ENCODE data around the gene AIG1. TPM values are rescaled to one million over a fixed set of nuclear protein-coding genes. Genes with fewer than 3 reads are reported as not detected.

Gene AIG1
- total RNA-seq, 1 donor from 2014 or later, result 35.2 TPM

- Histone ChIP-seq H3K27me3 (ENCODE audit: insufficient read depth, low read length) (no peaks in the 10 kb centered on the region), H3K79me2 (ENCODE audit: insufficient read depth, low read length) (peaks cover 6% of the 10 kb centered on the region), H3K4me3 (ENCODE audit: insufficient read depth, low read depth, low read length) (no peak overlapping the region), H3K4me1 (ENCODE audit: insufficient read depth, low read length) (peaks cover 10% of the 10 kb centered on the region), H4K20me1 (ENCODE audit: insufficient read depth, low read length) (no peaks in the 10 kb centered on the region), H2AFZ (ENCODE audit: low read depth, low read length) (no peak overlapping the region), H3K9me3 (ENCODE audit: insufficient read depth, low read depth, low read length) (no peaks in the 10 kb centered on the region), H3K27ac (ENCODE audit: low read depth, low read length) (no peak overlapping the region), H3K36me3 (ENCODE audit: insufficient read depth, low read length) (no peaks in the 10 kb centered on the region), H3K4me2 (ENCODE audit: low read length) (no peak overlapping the region), H3K9ac (ENCODE audit: low read length) (no peak overlapping the region)
- Mint-ChIP-seq H3K4me1 (ENCODE audit: low read depth, unreplicated experiment) (peaks cover 36% of the 10 kb centered on the region), H3K36me3 (ENCODE audit: low read depth, unreplicated experiment) (no peaks in the 10 kb centered on the region), H3K9me3 (ENCODE audit: unreplicated experiment) (no peaks in the 10 kb centered on the region), H3K27ac (ENCODE audit: unreplicated experiment) (peak overlapping the region; percentile 50), H3K4me3 (ENCODE audit: unreplicated experiment) (peak overlapping the region; percentile 43), H3K27me3 (ENCODE audit: low read depth, unreplicated experiment) (no peaks in the 10 kb centered on the region)
- FAIRE-seq, result no peak
- TF ChIP-seq CTCF (IDR thresholded peaks at IDR 0.05; ENCODE audit: insufficient read depth, low read depth, low read length) (no peak), EZH2 (IDR thresholded peaks at IDR 0.05; ENCODE audit: insufficient read depth, low read length) (no peak)
- DNase-seq (ENCODE audit: low read depth), result peak; percentile 66
Measured at GRCh38 chr6:143064951-143065683, 4.4 kb downstream of the AIG1 start.

GRCh38 chr6:143068001-143068400 is 7.3 kb downstream of the AIG1 start:
- FAIRE-seq (peak; percentile 45), DNase-seq (ENCODE audit: low read depth) (peak; percentile 82)
- TF ChIP-seq CTCF (IDR thresholded peaks at IDR 0.05; ENCODE audit: insufficient read depth, low read depth, low read length), result no peak
- no peak for TF ChIP-seq EZH2 (IDR thresholded peaks at IDR 0.05; ENCODE audit: insufficient read depth, low read length)
- H3K4me2 ChIP-seq (ENCODE audit: low read length), result peak overlapping the region; percentile 5
- H3K27ac ChIP-seq (ENCODE audit: low read depth, low read length), result peak overlapping the region; percentile 24
- Mint-ChIP-seq H3K27me3 (ENCODE audit: low read depth, unreplicated experiment) (no peaks in the 10 kb centered on the region), H3K27ac (ENCODE audit: unreplicated experiment) (peak overlapping the region; percentile 64), H3K4me3 (ENCODE audit: unreplicated experiment) (no peak overlapping the region), H3K9me3 (ENCODE audit: unreplicated experiment) (no peaks in the 10 kb centered on the region), H3K36me3 (ENCODE audit: low read depth, unreplicated experiment) (no peaks in the 10 kb centered on the region), H3K4me1 (ENCODE audit: low read depth, unreplicated experiment) (peaks cover 31% of the 10 kb centered on the region)
- no peaks in the 10 kb centered on the region for H4K20me1 ChIP-seq (ENCODE audit: insufficient read depth, low read length)
- H2AFZ ChIP-seq (ENCODE audit: low read depth, low read length), result no peak overlapping the region
- H3K27me3 ChIP-seq (ENCODE audit: insufficient read depth, low read length), result no peaks in the 10 kb centered on the region
- H3K4me1 ChIP-seq (ENCODE audit: insufficient read depth, low read length), result peaks cover 3% of the 10 kb centered on the region
- H3K79me2 ChIP-seq (ENCODE audit: insufficient read depth, low read length), result peaks cover under 1% of the 10 kb centered on the region
- H3K9ac ChIP-seq (ENCODE audit: low read length), result no peak overlapping the region
- H3K36me3 ChIP-seq (ENCODE audit: insufficient read depth, low read length), result no peaks in the 10 kb centered on the region
- H3K4me3 ChIP-seq (ENCODE audit: insufficient read depth, low read depth, low read length), result no peak overlapping the region
- H3K9me3 ChIP-seq (ENCODE audit: insufficient read depth, low read depth, low read length), result no peaks in the 10 kb centered on the region

GRCh38 chr6:143074101-143074500 is 13.4 kb downstream of the AIG1 start:
- Histone ChIP-seq H3K9me3 (ENCODE audit: insufficient read depth, low read depth, low read length) (no peaks in the 10 kb centered on the region), H3K79me2 (ENCODE audit: insufficient read depth, low read length) (peaks cover 10% of the 10 kb centered on the region), H3K27me3 (ENCODE audit: insufficient read depth, low read length) (no peaks in the 10 kb centered on the region), H3K4me1 (ENCODE audit: insufficient read depth, low read length) (no peaks in the 10 kb centered on the region), H2AFZ (ENCODE audit: low read depth, low read length) (no peak overlapping the region), H4K20me1 (ENCODE audit: insufficient read depth, low read length) (no peaks in the 10 kb centered on the region), H3K27ac (ENCODE audit: low read depth, low read length) (no peak overlapping the region), H3K4me3 (ENCODE audit: insufficient read depth, low read depth, low read length) (no peak overlapping the region), H3K9ac (ENCODE audit: low read length) (no peak overlapping the region), H3K36me3 (ENCODE audit: insufficient read depth, low read length) (no peaks in the 10 kb centered on the region), H3K4me2 (ENCODE audit: low read length) (no peak overlapping the region)
- TF ChIP-seq EZH2 (IDR thresholded peaks at IDR 0.05; ENCODE audit: insufficient read depth, low read length), result no peak
- DNase-seq (ENCODE audit: low read depth) (no peak), FAIRE-seq (no peak)
- Mint-ChIP-seq H3K36me3 (ENCODE audit: low read depth, unreplicated experiment) (peaks cover 1% of the 10 kb centered on the region), H3K4me1 (ENCODE audit: low read depth, unreplicated experiment) (no peaks in the 10 kb centered on the region), H3K27ac (ENCODE audit: unreplicated experiment) (no peak overlapping the region), H3K9me3 (ENCODE audit: unreplicated experiment) (peaks cover 12% of the 10 kb centered on the region), H3K4me3 (ENCODE audit: unreplicated experiment) (no peak overlapping the region), H3K27me3 (ENCODE audit: low read depth, unreplicated experiment) (no peaks in the 10 kb centered on the region)
